ENCODE results near the gene MCCC2. TPM values are rescaled to one million over a fixed set of nuclear protein-coding genes. Genes with fewer than 3 reads are reported as not detected.

MCCC2 gene
- total and polyA plus RNA-seq, 2 donors (not counting 1 experiment from before 2014, with no cell fraction given), result 25.7 to 49.7 TPM

DNA sequence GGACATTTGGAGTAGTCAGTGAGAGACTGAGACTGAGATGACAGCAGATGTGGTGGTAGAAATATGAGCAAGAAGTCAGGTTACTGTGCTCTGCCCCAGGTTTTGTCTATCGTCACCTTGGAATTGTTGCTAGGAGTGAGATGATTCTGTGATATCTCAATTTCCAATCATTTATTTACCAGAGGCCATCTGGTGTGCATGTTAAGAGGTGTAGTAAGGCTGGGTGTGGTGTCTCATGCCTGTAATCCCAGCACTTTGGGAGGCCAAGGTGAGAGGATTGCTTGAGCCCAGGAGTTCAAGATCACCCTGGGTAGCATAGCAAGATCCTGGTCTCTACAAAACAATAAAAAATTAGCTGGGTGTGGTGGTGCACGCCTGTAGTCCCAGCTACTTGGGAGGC is 93.4 kb downstream of the MCCC2 start:
- no peak for DNase-seq
- ATAC-seq (ENCODE audit: low read depth), result no peak
- peaks cover 9% of the 10 kb centered on the region for H3K9me3 Mint-ChIP-seq (ENCODE audit: insufficient read depth)
- H3K27ac Mint-ChIP-seq, result no peak overlapping the region
- intact Hi-C loops (cut with micrococcal nuclease), result no loop called here
- peaks cover 0 to 19% (median 0%) of the 10 kb centered on the region in 3 donors for H3K9me3 ChIP-seq (ENCODE audit: control extremely low read depth in 1 of 3, control insufficient read depth in 2 of 3, insufficient read depth in 1 of 3, low read length in 2 of 3)
- no peak overlapping the region for H2AFZ ChIP-seq (ENCODE audit: insufficient read depth, low read depth, low read length, poor library complexity, severe bottlenecking)
- no peak overlapping the region for H3K4me3 Mint-ChIP-seq
- H3K27me3 Mint-ChIP-seq, result peaks cover 51% of the 10 kb centered on the region
- H3K79me2 ChIP-seq (ENCODE audit: control insufficient read depth, insufficient read depth, low read length), result no peaks in the 10 kb centered on the region
- no peak for TF ChIP-seq EZH2 (IDR thresholded peaks at IDR 0.05; ENCODE audit: borderline replicate concordance, insufficient read depth, low read depth, low read length, poor library complexity, severe bottlenecking)
- POLR2A ChIA-PET, result no interaction called here
- CTCF ChIA-PET, result no interaction called here
- no peaks in the 10 kb centered on the region for H3K36me3 ChIP-seq (replicated peaks in 1 of 2; ENCODE audit: control extremely low read depth in 1 of 2, control insufficient read depth in 1 of 2, extremely low read depth in 1 of 2, insufficient read depth in 2 of 2, low read length in 1 of 2)
- no peak overlapping the region for H3K4me3 ChIP-seq (ENCODE audit: control extremely low read depth in 1 of 5, extremely low read depth in 1 of 5, insufficient read depth in 1 of 5, low read depth in 2 of 5, low read length in 4 of 5)
- no peaks in the 10 kb centered on the region for H3K4me1 Mint-ChIP-seq
- no peak overlapping the region for H3K9ac ChIP-seq (ENCODE audit: low read length)
- H3K27me3 ChIP-seq (replicated peaks in 1 of 4; ENCODE audit: control extremely low read depth in 1 of 4, control insufficient read depth in 3 of 4, insufficient read depth in 4 of 4, low read length in 3 of 4), result peaks cover 0 to 15% (median 10%) of the 10 kb centered on the region in 4 experiments
- no peaks in the 10 kb centered on the region for H3K4me1 ChIP-seq (ENCODE audit: control insufficient read depth in 2 of 2, insufficient read depth in 2 of 2, low read length in 2 of 2)
- no peak overlapping the region for H3K27ac ChIP-seq (ENCODE audit: low read length in 2 of 2)
- no peak overlapping the region for H3K4me2 ChIP-seq (replicated peaks; ENCODE audit: low read depth, low read length, poor library complexity, severe bottlenecking)
- no peaks in the 10 kb centered on the region for H4K20me1 ChIP-seq (ENCODE audit: control insufficient read depth, insufficient read depth, low read length, poor library complexity, severe bottlenecking)
- no CpG with 5 or more reads among the region's 2 CpGs for WGBS (ENCODE audit: insufficient coverage)

- ChIA-PET POLR2A (no interaction called here), CTCF (no interaction called here)
- peaks cover 17% of the 10 kb centered on the region for H3K9me3 Mint-ChIP-seq (ENCODE audit: insufficient read depth)
- intact Hi-C loops (cut with micrococcal nuclease), result no loop called here
- H4K20me1 ChIP-seq (ENCODE audit: control insufficient read depth, insufficient read depth, low read length, poor library complexity, severe bottlenecking), result no peaks in the 10 kb centered on the region
- no peak for ATAC-seq (ENCODE audit: low read depth)
- H3K4me2 ChIP-seq (replicated peaks; ENCODE audit: low read depth, low read length, poor library complexity, severe bottlenecking), result no peak overlapping the region
- no peak overlapping the region for H2AFZ ChIP-seq (ENCODE audit: insufficient read depth, low read depth, low read length, poor library complexity, severe bottlenecking)
- H3K27me3 ChIP-seq (replicated peaks in 1 of 4; ENCODE audit: control extremely low read depth in 1 of 4, control insufficient read depth in 3 of 4, insufficient read depth in 4 of 4, low read length in 3 of 4), result peaks cover 0 to 15% (median 10%) of the 10 kb centered on the region in 4 experiments
- no peaks in the 10 kb centered on the region for H3K79me2 ChIP-seq (ENCODE audit: control insufficient read depth, insufficient read depth, low read length)
- no peak overlapping the region for H3K4me3 ChIP-seq (ENCODE audit: control extremely low read depth in 1 of 5, extremely low read depth in 1 of 5, insufficient read depth in 1 of 5, low read depth in 2 of 5, low read length in 4 of 5)
- H3K27me3 Mint-ChIP-seq, result peaks cover 52% of the 10 kb centered on the region
- 76% methylated on average over 3 of the region's 3 CpGs for WGBS (ENCODE audit: insufficient coverage)
- H3K9ac ChIP-seq (ENCODE audit: low read length), result no peak overlapping the region
- no peaks in the 10 kb centered on the region for H3K4me1 Mint-ChIP-seq
- no peak overlapping the region for H3K27ac Mint-ChIP-seq
- TF ChIP-seq CTCF (IDR thresholded peaks at IDR 0.05), result no peak
- TF ChIP-seq EZH2 (IDR thresholded peaks at IDR 0.05; ENCODE audit: borderline replicate concordance, insufficient read depth, low read depth, low read length, poor library complexity, severe bottlenecking), result no peak
- DNase-seq, result no peak
- no peak overlapping the region for H3K27ac ChIP-seq (ENCODE audit: low read length in 2 of 2)
- H3K4me1 ChIP-seq (ENCODE audit: control insufficient read depth in 2 of 2, insufficient read depth in 2 of 2, low read length in 2 of 2), result no peaks in the 10 kb centered on the region
- H3K9me3 ChIP-seq (ENCODE audit: control extremely low read depth in 1 of 3, control insufficient read depth in 2 of 3, insufficient read depth in 1 of 3, low read length in 2 of 3), result peaks cover 0 to 19% (median 0%) of the 10 kb centered on the region in 3 donors
- H3K36me3 ChIP-seq (replicated peaks in 1 of 2; ENCODE audit: control extremely low read depth in 1 of 2, control insufficient read depth in 1 of 2, extremely low read depth in 1 of 2, insufficient read depth in 2 of 2, low read length in 1 of 2), result no peaks in the 10 kb centered on the region
- H3K4me3 Mint-ChIP-seq, result no peak overlapping the region
Observed at GRCh38 chr5:71681296-71681695, 94.2 kb downstream of the MCCC2 start.

All from B cell (primary cell).